ENCODE data around the gene COTL1.

COTL1 gene

DNA sequence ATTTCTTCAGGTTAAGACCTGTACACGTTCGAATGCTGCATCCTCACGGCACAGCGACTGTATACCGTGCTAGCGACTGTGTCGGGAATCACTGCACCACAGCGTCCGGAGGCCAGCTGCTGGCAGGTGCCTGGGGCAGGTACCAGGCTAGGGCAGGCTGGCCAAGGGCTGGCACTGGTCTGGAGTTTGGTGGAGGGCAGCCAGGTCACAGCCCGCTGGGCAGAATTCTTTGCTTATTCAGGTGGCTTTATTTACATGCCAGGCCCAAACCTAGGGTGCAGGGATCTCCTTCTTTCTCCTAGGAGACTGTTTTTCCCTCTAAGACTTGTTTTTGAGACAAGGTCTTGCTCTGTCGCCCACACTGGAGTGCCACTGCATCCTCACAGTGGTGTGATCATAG lies 37.9 kb downstream of the COTL1 start:
- TF ChIP-seq, protein P1, sequence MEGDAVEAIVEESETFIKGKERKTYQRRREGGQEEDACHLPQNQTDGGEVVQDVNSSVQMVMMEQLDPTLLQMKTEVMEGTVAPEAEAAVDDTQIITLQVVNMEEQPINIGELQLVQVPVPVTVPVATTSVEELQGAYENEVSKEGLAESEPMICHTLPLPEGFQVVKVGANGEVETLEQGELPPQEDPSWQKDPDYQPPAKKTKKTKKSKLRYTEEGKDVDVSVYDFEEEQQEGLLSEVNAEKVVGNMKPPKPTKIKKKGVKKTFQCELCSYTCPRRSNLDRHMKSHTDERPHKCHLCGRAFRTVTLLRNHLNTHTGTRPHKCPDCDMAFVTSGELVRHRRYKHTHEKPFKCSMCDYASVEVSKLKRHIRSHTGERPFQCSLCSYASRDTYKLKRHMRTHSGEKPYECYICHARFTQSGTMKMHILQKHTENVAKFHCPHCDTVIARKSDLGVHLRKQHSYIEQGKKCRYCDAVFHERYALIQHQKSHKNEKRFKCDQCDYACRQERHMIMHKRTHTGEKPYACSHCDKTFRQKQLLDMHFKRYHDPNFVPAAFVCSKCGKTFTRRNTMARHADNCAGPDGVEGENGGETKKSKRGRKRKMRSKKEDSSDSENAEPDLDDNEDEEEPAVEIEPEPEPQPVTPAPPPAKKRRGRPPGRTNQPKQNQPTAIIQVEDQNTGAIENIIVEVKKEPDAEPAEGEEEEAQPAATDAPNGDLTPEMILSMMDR (IDR thresholded peaks at IDR 0.05) = no peak
- Histone ChIP-seq H3K4me3 (no peak overlapping the region), H3K27ac (no peak overlapping the region)
- no peak for DNase-seq (ENCODE audit: low spot score)

DNA sequence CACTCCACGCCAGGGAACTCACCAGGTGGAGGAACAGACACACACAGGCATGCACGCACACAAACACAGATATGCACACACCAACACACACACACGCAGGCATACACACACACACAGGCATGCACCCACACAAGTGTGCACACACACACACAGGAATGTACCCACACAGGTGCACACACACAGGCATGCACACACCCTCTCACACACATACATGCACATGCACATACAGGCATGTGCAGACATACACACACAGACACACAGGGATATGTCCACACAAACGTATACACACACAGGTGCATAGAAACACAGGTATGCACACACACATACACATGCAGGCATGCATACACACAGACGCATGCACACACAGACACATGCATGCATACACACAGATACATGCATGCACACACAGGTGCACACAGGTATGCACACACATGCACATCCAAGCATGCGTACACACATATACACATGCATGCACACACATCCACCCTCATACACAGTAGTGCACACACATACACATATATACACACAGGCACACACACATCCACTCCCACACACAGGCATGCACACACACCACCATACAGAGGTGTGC lies 39.2 kb downstream of the COTL1 start:
- no peak overlapping the region for H3K27ac ChIP-seq
- TF ChIP-seq, protein P1 (IDR thresholded peaks at IDR 0.05) = no peak
- DNase-seq (ENCODE audit: low spot score) = no peak

DNA sequence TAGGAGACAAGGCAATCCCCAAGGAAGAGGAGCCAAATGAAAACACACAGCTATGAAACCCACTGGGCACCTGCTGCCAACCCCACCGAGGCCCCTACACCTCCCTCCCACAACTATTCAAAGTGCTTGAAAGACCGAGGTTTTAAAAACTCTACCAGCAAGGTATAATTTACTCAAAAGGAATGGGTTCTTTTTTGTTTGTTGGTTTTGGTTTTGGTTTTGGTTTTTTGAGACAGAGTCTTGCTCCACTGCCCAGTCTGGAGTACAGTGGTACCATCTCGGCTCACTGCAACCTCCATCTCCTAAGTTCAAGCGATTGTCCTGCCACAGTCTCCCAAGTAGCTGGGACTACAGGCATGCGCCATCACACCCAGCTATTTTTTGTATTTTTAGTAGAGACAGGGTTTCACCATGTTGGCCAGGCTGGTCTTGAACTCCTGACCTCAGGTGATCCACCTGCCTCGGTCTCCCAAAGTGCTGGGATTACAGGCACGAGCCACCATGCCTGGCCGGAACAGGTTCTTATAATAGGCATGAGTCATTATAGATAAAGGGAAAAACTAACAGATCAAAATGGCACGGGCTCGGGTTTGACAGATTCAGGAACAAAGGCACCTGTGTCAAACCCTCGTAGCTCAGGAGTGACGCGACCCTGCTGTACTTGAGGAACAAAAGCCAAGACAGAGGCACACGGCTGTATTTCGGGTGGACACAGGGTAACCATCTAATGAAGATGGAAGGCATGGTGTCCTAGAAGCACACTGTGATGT lies 40.7 kb downstream of the COTL1 start:
- no peak overlapping the region for H3K4me3 ChIP-seq
- DNase-seq (ENCODE audit: low spot score) = no peak
- TF ChIP-seq, protein P1 (IDR thresholded peaks at IDR 0.05) = no peak
- H3K27ac ChIP-seq = no peak overlapping the region

More for the DNA sequence above, 39.2 kb downstream of the COTL1 start:
- no peak overlapping the region for H3K4me3 ChIP-seq

DNA sequence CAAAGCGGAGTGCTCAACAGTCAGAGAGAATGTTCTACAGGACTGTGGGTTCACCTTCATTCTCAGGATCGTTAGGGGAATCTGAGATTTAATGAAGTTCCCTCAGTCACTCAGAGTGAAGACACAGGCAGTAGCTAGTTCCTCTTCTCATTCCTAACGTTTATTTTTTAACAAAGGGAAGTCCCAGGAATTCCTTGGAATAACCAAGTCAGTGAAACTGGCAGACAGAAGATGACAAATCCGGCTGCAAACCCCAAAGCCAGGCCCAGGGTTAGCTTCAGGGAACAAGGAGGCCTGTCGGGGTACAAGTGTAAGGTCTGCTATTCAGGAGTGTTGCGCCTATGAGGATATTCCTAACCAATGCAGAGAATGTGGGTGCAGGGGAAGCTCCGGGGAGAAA lies 42.0 kb downstream of the COTL1 start:
- Histone ChIP-seq H3K27ac (no peak overlapping the region), H3K4me3 (no peak overlapping the region)
- DNase-seq (ENCODE audit: low spot score) = no peak
- TF ChIP-seq, protein P1 (IDR thresholded peaks at IDR 0.05) = no peak

DNA sequence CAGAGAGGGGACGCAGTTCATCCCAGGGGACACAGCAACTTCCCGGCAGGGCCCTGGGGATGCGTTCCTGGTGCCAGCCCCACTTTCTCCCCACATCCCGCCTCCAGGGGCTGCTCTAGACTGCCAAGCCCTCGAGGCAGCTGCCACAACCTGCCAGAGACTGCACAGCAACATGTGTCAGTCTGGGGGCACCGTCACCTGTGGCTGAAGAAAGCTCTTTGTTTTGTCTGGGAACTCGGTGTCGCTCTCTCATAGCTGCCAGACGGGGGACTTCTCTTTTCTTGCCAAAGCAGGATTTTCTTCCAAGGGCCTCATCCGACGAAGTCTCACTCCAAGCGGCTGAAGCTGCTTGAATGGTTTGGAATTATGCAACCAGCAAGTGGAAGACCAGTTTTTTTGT lies 43.7 kb downstream of the COTL1 start:
- no peak overlapping the region for H3K4me3 ChIP-seq
- TF ChIP-seq, protein P1 (IDR thresholded peaks at IDR 0.05) = no peak
- H3K27ac ChIP-seq = no peak overlapping the region
- no peak for DNase-seq (ENCODE audit: low spot score)

DNA sequence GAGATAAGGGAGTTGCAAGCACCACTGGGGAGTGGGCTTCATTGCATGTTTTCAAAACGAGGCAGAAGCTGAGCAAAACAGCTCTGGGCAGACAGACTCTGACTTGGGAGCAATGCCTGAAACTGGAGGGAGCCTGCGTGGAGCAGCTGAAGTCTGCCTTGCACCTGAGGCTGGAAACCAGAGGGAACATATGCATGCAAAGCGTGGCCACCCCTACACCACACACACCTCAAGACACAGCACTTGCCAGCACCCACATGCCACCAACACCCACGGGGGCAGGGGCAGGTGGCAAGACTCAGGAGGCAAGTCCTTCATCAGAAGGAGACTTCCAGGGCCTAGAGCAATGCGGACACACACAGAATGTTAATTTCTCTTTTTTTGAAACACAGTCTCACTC lies 45.8 kb downstream of the COTL1 start:
- TF ChIP-seq, protein P1 (IDR thresholded peaks at IDR 0.05) = no peak
- Histone ChIP-seq H3K27ac (no peak overlapping the region), H3K4me3 (no peak overlapping the region)
- DNase-seq (ENCODE audit: low spot score) = no peak

DNA sequence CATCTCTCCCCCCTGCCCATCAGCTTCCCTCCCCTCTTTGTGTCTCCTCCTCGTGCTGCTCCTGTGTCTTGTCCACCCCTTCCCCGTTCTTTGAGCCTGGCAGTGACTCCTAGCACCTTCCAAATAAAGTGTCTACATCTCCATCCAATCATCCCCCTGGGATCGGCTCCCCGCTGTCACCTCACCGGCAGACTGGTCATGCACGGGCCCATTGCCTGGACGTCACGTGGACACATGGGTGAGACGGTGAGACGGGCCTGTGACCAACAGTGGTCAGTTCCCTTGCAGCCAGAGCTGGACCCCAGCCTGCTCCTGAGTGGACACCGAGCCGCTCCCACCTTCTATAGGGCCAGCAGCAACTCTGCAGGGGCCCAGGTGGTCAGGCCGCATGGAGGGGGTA lies 46.4 kb downstream of the COTL1 start:
- no peak for DNase-seq (ENCODE audit: low spot score)
- Histone ChIP-seq H3K4me3 (no peak overlapping the region), H3K27ac (no peak overlapping the region)
- TF ChIP-seq, protein P1 (IDR thresholded peaks at IDR 0.05) = no peak
